GM12801 (cell line): Measurements from ENCODE around the gene PGAM5.

Experiments used
- CTCF ChIP-seq: IDR thresholded peaks from one replicate; pipeline ENCODE4 v1.5.1; 2011; ENCODE audit warnings: control low read depth; ENCODE audit not compliant: insufficient read length; ENCODE audit errors: extremely low read depth

The PGAM5 gene

GRCh38 chr12:132710405-132711079 lies at the start of gene PGAM5:
PGAM5 (plus strand) TSS chr12:132710842; CDS start chr12:132710877, 35 bp downstream.
- no peak for TF ChIP-seq CTCF

GRCh38 chr12:132660996-132661395 lies 49.6 kb upstream of the PGAM5 start:
- no peak for TF ChIP-seq CTCF

- no peak for TF ChIP-seq CTCF
These were observed 48.7 kb upstream of the PGAM5 start for GRCh38 chr12:132661972-132662371.

- no peak for TF ChIP-seq CTCF
These were observed 47.5 kb upstream of the PGAM5 start for GRCh38 chr12:132662901-132663755.

- no peak for TF ChIP-seq CTCF
These were observed 46.2 kb upstream of the PGAM5 start for GRCh38 chr12:132664206-132665148.

GRCh38 chr12:132665149-132665491 lies 45.5 kb upstream of the PGAM5 start:
- no peak for TF ChIP-seq CTCF

GRCh38 chr12:132665794-132666193 lies 44.8 kb upstream of the PGAM5 start:
- no peak for TF ChIP-seq CTCF
